Measurements from ENCODE around the gene MMP24. TPM values are rescaled to one million over a fixed set of nuclear protein-coding genes. Genes with fewer than 3 reads are reported as not detected.

Gene MMP24
- total RNA-seq, 1 experiment from 2014 or later, result 23.0 TPM

DNA sequence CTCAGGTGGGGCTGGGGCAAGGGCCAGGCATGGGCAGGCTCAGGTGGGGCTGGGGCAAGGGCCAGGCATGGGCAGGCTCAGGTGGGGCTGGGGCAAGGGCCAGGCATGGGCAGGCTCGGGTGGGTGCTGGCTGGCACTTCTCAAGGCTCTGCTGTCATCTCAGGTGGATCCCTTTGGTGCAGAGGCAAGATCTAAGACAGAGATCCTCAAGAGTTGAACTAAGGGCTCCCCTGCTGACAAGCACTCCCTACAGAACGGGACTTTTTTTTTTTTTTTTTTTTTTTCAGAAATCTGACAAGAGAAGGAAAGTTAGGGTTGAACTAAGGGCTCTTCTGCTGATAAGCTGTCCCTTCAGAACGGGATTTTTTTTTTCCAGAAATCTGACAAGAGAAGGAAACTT, 26.5 kb downstream of the MMP24 start:
- Histone ChIP-seq H3K23me2 (ENCODE audit: insufficient read length, low read depth, low read length, poor library complexity, severe bottlenecking) (no peaks in the 10 kb centered on the region), H2BK5ac (ENCODE audit: insufficient read length, low read length) (no peak overlapping the region), H3K14ac (ENCODE audit: insufficient read depth, low read length) (no peak overlapping the region), H3K27me3 (ENCODE audit: insufficient read depth, low read length) (no peaks in the 10 kb centered on the region), H2BK20ac (ENCODE audit: low read depth, low read length, poor library complexity, severe bottlenecking) (no peak overlapping the region), H3K9me3 (ENCODE audit: control insufficient read depth, low read depth, low read length) (no peaks in the 10 kb centered on the region), H2BK15ac (ENCODE audit: low read depth, low read length) (no peak overlapping the region), H3T11ph (ENCODE audit: low read length) (no peak overlapping the region), H3K56ac (ENCODE audit: insufficient read length, low read depth, low read length) (no peak overlapping the region), H4K8ac (replicated peaks; ENCODE audit: insufficient read length, low read depth, low read length) (no peak overlapping the region), H2BK120ac (ENCODE audit: low read depth, low read length, poor library complexity, severe bottlenecking) (no peak overlapping the region), H2AK5ac (ENCODE audit: insufficient read length, low read length) (no peak overlapping the region), H4K5ac (ENCODE audit: insufficient read length, low read depth, low read length) (no peak overlapping the region), H3K79me1 (ENCODE audit: insufficient read depth, low read depth, low read length, poor library complexity, severe bottlenecking) (no peaks in the 10 kb centered on the region), H3K9ac (ENCODE audit: extremely low read depth, insufficient read length, low read length) (no peak overlapping the region), H3K23ac (ENCODE audit: insufficient read length, low read depth, low read length) (no peak overlapping the region), H2BK12ac (ENCODE audit: insufficient read length, low read depth, low read length) (no peak overlapping the region), H2AFZ (ENCODE audit: low read length) (no peak overlapping the region), H3K4me1 (ENCODE audit: insufficient read depth, low read length) (no peaks in the 10 kb centered on the region), H4K20me1 (ENCODE audit: control insufficient read depth, insufficient read depth, insufficient read length) (no peaks in the 10 kb centered on the region), H3K4ac (ENCODE audit: low read depth, low read length) (no peak overlapping the region), H4K91ac (ENCODE audit: insufficient read length, low read depth, low read length) (no peak overlapping the region), H3K18ac (ENCODE audit: insufficient read length, low read depth, low read length) (no peak overlapping the region), H3K79me2 (ENCODE audit: insufficient read depth, low read length) (no peaks in the 10 kb centered on the region), H3K4me2 (ENCODE audit: insufficient read depth, insufficient read length, low read length) (no peak overlapping the region), H3K27ac (ENCODE audit: insufficient read length, low read depth, low read length) (no peak overlapping the region)
- Mint-ChIP-seq H3K4me1 (peaks cover 28 to 36% of the 10 kb centered on the region in 2 experiments), H3K9me3 (no peaks in the 10 kb centered on the region; a peak in 1 of 5 replicates), H3K27ac (no peak overlapping the region), H3K4me3 (no peak overlapping the region), H3K36me3 (ENCODE audit: insufficient read depth in 1 of 3, low read depth in 3 of 3) (peaks cover 0 to 56% (median 38%) of the 10 kb centered on the region in 3 experiments; a peak in 4 of 7 replicates), H3K27me3 (ENCODE audit: low read depth) (no peaks in the 10 kb centered on the region; the same call in 1 of the 2 replicates)
- no peak for TF ChIP-seq CTCF (conservative IDR thresholded peaks at IDR 0.05)
- DNase-seq, result no peak
- WGBS (ENCODE audit: extremely low coverage, insufficient read length, low lambda C conversion rate), result no CpG with 5 or more reads among the region's 3 CpGs
